Stomach smooth muscle (tissue), 2 donors: ENCODE results near the gene FAM98B.

ENCODE experiments used
- H3K27ac ChIP-seq: one replicate; pipeline ENCODE4 v1.7.0; 2013; ENCODE audit warnings: mild to moderate bottlenecking, low read length, inconsistent platforms
- H3K27me3 ChIP-seq, 2 donors: one replicate each; pipeline ENCODE4 v1.7.0; 2013; ENCODE audit warnings: low read length in 2 of 2; ENCODE audit not compliant: insufficient read depth in 2 of 2, control insufficient read depth in 1 of 2
- H3K36me3 ChIP-seq, 2 donors: one replicate each; pipeline ENCODE4 v1.7.0; 2013; ENCODE audit warnings: low read length in 2 of 2; ENCODE audit not compliant: control insufficient read depth in 2 of 2, insufficient read depth in 2 of 2
- H3K4me1 ChIP-seq: one replicate; pipeline ENCODE4 v1.7.0; 2013; ENCODE audit warnings: low read length; ENCODE audit not compliant: control insufficient read depth, insufficient read depth
- H3K4me3 ChIP-seq, 2 donors: one replicate each; pipeline ENCODE4 v1.7.0; 2013; ENCODE audit warnings: low read length in 2 of 2
- H3K9ac ChIP-seq, 2 donors: one replicate each; pipeline ENCODE4 v1.7.0; 2013; ENCODE audit warnings: low read length in 2 of 2, mild to moderate bottlenecking in 1 of 2
- H3K9me3 ChIP-seq, 2 donors: one replicate each; pipeline ENCODE4 v1.7.0; 2013; ENCODE audit warnings: low read length in 2 of 2; ENCODE audit not compliant: control insufficient read depth in 2 of 2
- donor health status: healthy.
- donor health status: Pancreatic carcinoma.

Gene FAM98B

DNA sequence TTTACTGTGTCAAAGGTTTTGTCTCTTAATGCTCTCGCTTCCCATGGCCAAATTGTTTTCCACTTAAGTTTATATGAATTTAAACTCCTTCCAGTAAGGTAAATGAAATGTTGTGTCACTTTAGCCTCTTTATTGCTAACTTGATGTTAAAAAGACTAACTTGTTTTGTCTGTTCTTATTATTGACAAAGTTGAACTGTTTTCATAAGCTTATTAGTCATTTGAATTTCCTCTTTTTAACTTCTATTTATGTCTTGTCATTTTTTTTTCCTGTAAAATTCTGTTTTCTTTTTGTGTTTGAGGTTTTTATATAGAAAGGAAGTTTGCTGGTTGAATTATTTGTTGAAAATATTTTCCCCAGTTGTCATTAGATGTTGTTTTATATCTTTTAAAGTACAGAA lies 25.8 kb downstream of the FAM98B start:
- Histone ChIP-seq H3K4me1 (no peaks in the 10 kb centered on the region), H3K9me3 (no peaks in the 10 kb centered on the region), H3K9ac (no peak overlapping the region), H3K36me3 (peaks cover 8 to 12% of the 10 kb centered on the region in 2 donors), H3K27me3 (no peaks in the 10 kb centered on the region), H3K27ac (no peak overlapping the region), H3K4me3 (no peak overlapping the region)

DNA sequence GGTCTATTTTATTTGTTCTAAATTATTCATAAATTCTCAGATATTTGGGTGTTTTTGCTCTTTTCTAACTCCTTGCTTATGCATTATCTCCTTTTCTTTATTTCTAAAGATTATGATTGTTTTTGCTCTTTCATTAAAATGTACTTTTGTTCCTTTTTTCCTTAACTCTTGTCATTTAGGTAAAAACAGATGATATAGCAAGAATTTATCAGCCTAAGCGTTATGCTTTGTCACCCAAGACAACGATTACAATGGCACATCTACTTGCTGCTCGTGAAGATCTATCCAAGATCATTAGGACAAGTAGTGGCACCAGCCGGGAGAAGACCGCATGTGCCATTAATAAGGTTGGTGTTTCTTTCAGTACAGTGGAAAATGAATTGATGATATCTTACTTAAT lies 27.2 kb downstream of the FAM98B start:
- H3K36me3 ChIP-seq: peaks cover 3 to 12% of the 10 kb centered on the region in 2 donors

DNA sequence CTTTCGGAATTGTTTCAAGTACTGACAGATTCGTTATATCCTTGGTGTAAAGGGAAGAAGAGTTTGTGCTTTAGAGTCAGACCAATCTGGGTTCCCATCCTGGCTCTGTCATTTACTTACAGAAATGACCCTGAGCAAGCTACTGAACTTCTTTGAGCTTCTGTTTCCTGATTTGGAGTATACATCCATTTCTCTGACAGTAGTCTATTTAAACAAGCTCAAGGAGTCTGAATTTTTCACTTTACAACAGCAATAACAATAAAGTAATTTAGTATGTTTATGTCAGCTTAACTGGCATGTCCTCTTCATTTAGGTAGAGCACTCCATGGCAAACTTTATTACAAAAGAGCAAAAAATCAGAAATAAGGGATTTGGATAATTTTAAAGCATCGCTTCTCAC lies 27.8 kb downstream of the FAM98B start:
- Histone ChIP-seq H3K4me3 (no peak overlapping the region), H3K36me3 (peaks cover 3 to 12% of the 10 kb centered on the region in 2 donors), H3K9me3 (no peaks in the 10 kb centered on the region), H3K27me3 (no peaks in the 10 kb centered on the region), H3K9ac (no peak overlapping the region), H3K27ac (no peak overlapping the region), H3K4me1 (no peaks in the 10 kb centered on the region)

More for the DNA sequence above, 27.2 kb downstream of the FAM98B start:
- no peak overlapping the region for H3K9ac ChIP-seq
- no peak overlapping the region for H3K27ac ChIP-seq
- H3K4me3 ChIP-seq: no peak overlapping the region
- no peaks in the 10 kb centered on the region for H3K27me3 ChIP-seq
- no peaks in the 10 kb centered on the region for H3K4me1 ChIP-seq
- no peaks in the 10 kb centered on the region for H3K9me3 ChIP-seq

GRCh38 chr15:38482572-38482971 lies 28.6 kb downstream of the FAM98B start:
- H3K27me3 ChIP-seq: no peaks in the 10 kb centered on the region
- H3K4me3 ChIP-seq: no peak overlapping the region
- H3K9ac ChIP-seq: no peak overlapping the region
- no peak overlapping the region for H3K27ac ChIP-seq
- H3K9me3 ChIP-seq: no peaks in the 10 kb centered on the region
- H3K36me3 ChIP-seq: peaks cover 1 to 12% of the 10 kb centered on the region in 2 donors
- H3K4me1 ChIP-seq: no peaks in the 10 kb centered on the region

DNA sequence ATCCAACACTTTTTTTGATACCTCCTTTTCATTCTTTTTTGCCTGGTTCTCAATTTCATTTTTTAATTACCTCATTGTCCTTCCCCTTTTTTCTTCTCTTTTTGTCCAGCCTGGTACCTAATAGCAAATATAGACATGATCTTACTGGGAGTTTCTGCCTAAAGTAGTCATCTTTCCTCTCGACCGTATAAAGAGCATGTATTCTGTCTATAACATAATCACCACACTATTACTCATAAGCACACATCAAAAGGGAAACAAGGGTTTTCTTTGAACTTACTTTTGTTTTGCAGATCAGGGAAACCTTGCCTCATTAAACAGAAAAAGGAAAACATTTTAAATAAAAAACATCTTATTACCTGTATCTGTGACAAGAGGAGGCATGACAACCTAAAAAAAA lies 33.0 kb downstream of the FAM98B start:
- Histone ChIP-seq H3K4me1 (peaks cover 3% of the 10 kb centered on the region), H3K9ac (no peak overlapping the region), H3K36me3 (peaks cover 0 to 5% of the 10 kb centered on the region in 2 donors), H3K4me3 (no peak overlapping the region), H3K27me3 (no peaks in the 10 kb centered on the region), H3K27ac (no peak overlapping the region), H3K9me3 (no peaks in the 10 kb centered on the region)

- Histone ChIP-seq H3K27me3 (no peaks in the 10 kb centered on the region), H3K9ac (no peak overlapping the region), H3K9me3 (no peaks in the 10 kb centered on the region), H3K36me3 (peaks cover 0 to 2% of the 10 kb centered on the region in 2 donors), H3K27ac (no peak overlapping the region), H3K4me3 (no peak overlapping the region), H3K4me1 (peaks cover 3% of the 10 kb centered on the region)
Measured at GRCh38 chr15:38487378-38487777, 33.5 kb downstream of the FAM98B start.

DNA sequence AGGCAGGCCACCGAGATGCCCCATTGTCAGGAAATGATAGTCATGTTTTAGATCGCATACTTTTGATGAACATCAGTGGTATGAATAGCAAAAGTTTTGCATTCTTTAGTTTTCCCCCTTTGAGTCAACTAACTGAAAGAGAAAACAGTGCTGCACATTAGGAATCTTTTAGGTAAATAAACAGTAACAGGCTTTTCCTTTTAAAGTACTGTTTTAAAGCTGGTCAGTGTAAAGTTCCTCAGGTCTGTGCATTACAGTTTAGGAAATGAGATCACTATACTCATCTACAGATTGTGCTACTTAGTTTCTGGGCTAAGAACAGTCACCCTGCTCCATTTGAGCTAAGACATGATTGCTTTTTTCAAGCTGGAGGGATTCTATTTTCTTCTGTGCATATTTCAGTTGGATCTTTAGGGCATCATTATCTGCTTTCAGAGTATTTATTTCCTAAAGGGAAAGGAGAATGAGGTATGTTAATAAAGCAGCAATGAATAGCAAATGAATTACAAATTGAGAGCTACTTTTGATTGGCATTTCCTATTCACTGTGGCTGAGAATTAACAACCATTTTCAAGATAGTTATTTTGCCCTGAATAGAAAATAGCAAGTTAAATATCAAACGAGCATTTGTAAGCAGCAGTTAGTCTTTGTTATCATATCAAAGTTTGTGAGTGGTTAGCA lies 36.5 kb downstream of the FAM98B start:
- no peaks in the 10 kb centered on the region for H3K27me3 ChIP-seq
- no peaks in the 10 kb centered on the region for H3K9me3 ChIP-seq
- H3K4me3 ChIP-seq: peak overlapping the region in 1 of 2 donors; percentile 8
- no peak overlapping the region for H3K9ac ChIP-seq
- H3K4me1 ChIP-seq: peaks cover 3% of the 10 kb centered on the region
- no peak overlapping the region for H3K27ac ChIP-seq
- H3K36me3 ChIP-seq: no peaks in the 10 kb centered on the region

DNA sequence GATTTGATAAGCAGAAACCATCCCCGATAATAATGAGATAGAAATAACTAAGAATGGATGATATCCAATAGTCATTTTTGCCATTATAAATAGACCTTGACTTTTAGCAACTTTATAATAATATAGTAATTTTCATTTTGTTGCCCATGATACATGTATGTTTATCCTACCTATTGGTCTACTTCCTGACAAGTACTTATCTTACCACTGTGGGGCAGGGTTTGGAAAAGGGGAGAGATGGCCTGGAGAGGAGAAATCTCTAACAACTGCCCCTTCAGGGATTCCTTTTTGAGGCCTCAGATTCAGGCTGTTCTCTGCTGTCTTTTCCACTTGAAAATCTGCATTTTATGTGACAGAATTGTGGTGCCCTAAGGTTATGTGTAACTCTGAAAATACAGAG lies 42.2 kb downstream of the FAM98B start:
- Histone ChIP-seq H3K9ac (no peak overlapping the region), H3K9me3 (no peaks in the 10 kb centered on the region), H3K27me3 (no peaks in the 10 kb centered on the region), H3K4me3 (no peak overlapping the region), H3K36me3 (no peaks in the 10 kb centered on the region), H3K4me1 (peaks cover 2% of the 10 kb centered on the region), H3K27ac (no peak overlapping the region)

GRCh38 chr15:38499651-38500050 lies 45.7 kb downstream of the FAM98B start:
- no peak overlapping the region for H3K27ac ChIP-seq
- no peaks in the 10 kb centered on the region for H3K9me3 ChIP-seq
- H3K9ac ChIP-seq: no peak overlapping the region
- H3K4me3 ChIP-seq: no peak overlapping the region
- H3K4me1 ChIP-seq: no peaks in the 10 kb centered on the region
- no peaks in the 10 kb centered on the region for H3K27me3 ChIP-seq
- no peaks in the 10 kb centered on the region for H3K36me3 ChIP-seq

- Histone ChIP-seq H3K27me3 (no peaks in the 10 kb centered on the region), H3K36me3 (no peaks in the 10 kb centered on the region), H3K4me3 (no peak overlapping the region), H3K9me3 (no peaks in the 10 kb centered on the region), H3K27ac (no peak overlapping the region), H3K9ac (no peak overlapping the region), H3K4me1 (no peaks in the 10 kb centered on the region)
Measured at GRCh38 chr15:38503496-38503895, 49.6 kb downstream of the FAM98B start.

- no peak overlapping the region for H3K9ac ChIP-seq
- H3K4me3 ChIP-seq: no peak overlapping the region
- H3K27ac ChIP-seq: no peak overlapping the region
- no peaks in the 10 kb centered on the region for H3K27me3 ChIP-seq
- H3K9me3 ChIP-seq: no peaks in the 10 kb centered on the region
- no peaks in the 10 kb centered on the region for H3K36me3 ChIP-seq
- H3K4me1 ChIP-seq: no peaks in the 10 kb centered on the region
Measured at GRCh38 chr15:38504680-38505467, 50.9 kb downstream of the FAM98B start.
